ENCODE measurements around the gene M1AP.

M1AP gene, protein sequence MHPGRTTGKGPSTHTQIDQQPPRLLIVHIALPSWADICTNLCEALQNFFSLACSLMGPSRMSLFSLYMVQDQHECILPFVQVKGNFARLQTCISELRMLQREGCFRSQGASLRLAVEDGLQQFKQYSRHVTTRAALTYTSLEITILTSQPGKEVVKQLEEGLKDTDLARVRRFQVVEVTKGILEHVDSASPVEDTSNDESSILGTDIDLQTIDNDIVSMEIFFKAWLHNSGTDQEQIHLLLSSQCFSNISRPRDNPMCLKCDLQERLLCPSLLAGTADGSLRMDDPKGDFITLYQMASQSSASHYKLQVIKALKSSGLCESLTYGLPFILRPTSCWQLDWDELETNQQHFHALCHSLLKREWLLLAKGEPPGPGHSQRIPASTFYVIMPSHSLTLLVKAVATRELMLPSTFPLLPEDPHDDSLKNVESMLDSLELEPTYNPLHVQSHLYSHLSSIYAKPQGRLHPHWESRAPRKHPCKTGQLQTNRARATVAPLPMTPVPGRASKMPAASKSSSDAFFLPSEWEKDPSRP

DNA sequence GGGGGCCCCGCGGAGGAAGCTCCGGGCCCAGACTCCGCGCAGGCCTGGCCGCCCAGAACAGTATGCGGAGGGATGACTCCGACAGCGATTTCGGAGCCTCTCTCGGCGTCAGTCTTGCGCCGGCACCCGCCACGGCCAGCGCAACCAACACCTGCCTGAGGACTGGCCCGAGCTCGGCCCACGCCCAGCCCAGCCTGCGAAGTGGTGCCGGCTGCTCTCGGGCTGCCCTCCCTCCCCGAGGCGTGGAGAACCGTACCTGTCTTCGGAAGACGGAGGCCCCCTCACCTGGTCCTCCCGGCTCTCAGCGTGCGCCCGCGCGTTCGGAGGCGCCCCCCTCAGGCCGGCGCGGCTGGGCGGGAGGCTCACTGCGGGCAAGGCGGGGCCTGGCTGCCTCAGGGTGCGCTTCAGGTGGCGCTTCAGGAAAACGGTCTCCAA lies at the start of gene M1AP:
Gene M1AP (minus strand): TSS at position 322 of the 435 bp plus-strand sequence. CDS start 8,055 bp downstream, outside the sequence.
- DNase-seq (ENCODE audit: low spot score), result no peak

DNA sequence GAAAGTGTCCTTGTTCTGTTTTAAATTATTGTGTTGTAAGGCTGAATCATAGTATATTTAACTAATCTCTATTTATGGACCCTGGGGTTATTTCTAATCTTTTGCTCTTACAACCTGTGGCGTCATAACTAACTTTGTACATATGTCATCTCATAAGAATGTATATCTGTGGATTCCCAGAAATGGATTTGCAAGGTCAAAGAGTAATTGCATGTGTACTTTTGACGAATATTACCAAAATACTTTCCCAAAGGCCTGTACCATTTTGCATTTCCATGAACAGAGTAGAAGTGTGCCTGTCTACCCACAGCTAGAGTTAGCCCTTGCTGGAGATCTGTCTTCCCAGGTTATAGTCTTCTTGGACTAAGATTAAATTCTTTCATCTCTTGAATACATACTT lies 48.7 kb upstream of the M1AP start:
- DNase-seq (ENCODE audit: low spot score), result no peak

DNA sequence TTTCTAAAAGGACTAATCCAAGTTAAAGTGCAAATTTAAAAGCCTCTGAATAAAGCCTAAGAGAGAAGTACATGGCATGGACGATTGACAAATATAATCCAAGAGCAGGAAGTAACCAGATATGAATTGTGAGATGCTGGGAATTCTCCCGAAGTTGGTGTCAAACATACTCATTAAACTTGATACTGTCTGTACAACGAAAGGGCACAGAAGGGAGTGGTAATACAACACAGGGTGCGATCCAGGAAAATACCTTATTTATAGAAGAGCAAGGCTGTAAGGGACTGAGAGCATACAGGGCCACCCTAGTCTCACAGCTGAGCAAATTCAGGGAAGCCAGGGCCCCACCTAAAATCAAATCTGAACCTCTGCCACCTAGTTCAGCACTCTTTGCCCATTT lies 47.5 kb upstream of the M1AP start:
- no peak for DNase-seq (ENCODE audit: low spot score)

DNA sequence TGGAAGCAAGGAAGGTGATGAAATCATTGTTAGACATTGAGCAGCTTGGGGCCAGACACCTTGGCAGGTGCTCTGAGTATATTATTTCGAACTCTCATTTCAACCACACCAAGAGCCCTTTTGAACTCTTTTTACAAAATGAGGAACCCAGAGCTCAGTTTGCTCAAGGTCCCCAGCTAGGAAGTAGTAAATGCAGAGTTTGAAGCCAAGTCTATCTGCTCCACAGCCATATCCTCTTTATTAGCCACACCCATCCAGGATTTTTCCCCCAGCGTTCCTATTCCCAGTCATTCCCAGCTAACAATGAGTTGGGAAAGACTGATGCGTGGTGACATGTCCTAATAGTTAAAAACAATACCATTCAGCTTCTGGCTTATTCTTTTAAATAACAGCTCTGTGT lies 46.2 kb upstream of the M1AP start:
- DNase-seq (ENCODE audit: low spot score), result no peak

DNA sequence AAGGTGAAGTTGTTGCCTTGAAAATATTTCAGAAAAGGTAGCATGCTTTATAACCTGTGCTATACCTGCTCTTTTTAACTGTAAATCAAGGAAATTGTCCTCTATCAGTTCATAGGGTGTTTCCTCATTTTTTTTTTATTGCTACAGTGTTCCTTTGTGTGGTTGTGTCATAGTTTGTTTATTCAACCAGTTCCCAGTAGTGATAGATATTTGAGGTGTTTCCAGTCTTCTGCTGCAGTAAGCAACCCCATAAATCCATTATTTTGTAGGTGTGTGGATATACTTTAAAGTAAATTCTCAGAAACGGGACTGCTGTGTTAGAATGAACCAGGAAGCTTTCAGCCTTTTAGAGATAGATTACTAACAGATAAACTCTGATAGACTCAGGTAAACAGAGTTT lies 45.5 kb upstream of the M1AP start:
- DNase-seq (ENCODE audit: low spot score), result no peak

DNA sequence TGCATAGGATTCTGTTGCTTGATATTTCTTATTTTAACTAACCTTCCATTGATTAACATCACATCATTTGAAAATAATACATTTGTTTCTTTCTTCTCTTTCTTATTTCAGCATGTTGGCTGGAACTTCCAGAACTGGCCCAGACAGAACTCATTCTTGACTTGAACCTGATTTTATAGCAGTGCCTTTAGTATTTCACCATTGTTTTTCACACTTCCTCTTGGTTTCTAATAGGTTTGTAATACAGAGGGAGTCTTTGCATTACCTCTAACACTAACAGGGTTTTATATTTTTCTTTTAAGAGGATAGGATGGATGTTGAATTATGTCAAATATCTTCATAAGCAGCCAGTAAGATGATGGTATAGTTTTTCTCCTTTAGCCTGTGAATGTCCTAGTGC lies 45.1 kb upstream of the M1AP start:
- DNase-seq (ENCODE audit: low spot score), result no peak

DNA sequence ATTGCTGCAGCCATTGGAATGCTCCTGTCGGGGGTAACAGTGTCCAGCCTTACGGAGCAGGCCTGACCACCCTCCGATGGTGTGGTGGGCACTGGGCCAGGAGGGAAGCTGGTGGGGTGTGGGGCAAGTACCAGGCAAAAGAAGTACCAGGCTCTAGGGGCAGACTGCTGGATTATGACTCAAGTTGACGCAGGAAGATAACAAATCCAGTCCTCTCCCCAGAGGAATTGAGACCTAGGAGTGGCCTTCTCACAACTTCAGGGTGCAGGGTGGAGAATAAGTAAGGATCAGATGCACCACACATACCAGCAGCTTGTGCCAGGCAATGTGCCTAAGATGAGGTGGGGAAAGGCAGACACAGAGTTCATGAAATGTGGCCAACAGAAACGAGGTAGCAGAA lies 43.8 kb upstream of the M1AP start:
- no peak for DNase-seq (ENCODE audit: low spot score)

DNA sequence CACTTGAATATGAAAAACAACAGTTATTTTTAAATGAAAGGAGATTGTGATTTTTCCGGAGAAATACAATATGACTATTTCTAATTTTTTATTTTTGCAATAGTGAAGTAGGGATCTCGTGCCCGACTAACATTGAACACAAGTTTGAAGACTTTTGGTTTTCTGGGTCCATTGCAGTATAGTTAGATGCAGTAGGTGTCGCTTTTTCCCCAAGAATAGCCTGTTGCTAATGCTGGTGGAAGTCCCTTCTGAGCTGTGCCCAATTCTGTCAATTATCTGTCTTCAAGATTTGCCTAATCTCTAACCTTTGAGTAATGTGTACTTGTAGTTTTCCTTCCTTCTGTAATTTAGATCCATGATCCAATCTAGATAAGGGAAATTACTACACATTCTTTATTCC lies 42.4 kb upstream of the M1AP start:
- DNase-seq (ENCODE audit: low spot score), result peak; percentile 67

DNA sequence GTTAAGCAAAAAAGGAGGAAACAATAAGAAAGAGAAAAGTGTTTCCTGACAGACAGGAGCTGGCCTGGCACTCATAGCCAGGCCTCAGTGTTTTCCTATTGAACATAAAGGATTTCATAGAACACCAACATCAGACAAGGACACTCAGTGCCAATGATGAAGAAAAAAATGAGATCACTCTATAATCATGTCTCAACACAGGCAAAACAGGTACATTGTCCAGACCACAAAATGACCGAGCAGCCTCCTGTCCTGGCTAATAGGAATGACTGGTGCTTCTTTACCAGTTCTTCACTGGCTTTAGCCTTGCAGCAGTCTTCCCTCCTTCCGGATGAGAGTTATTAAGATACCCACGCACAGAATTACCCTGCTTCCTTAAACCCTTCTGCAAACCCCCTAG lies 41.5 kb upstream of the M1AP start:
- no peak for DNase-seq (ENCODE audit: low spot score)

DNA sequence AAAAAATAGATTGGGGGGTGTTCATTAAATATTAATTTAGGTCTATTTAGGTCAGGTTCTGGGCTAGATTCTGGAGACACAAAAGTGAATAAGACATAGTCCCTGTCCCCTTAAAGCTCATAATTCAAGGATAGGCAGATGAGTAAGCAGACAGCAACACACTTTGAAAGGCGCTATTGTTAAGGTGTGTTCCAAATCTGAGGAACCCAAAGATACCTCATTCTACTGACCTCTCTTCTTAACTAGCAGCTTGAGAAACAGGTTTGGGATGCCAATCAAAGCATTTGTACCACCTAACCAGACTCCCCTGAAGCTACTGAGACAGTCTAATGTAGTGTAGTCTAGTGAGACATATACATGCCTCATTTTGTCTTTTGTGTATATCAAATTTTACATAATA lies 40.8 kb upstream of the M1AP start:
- no peak for DNase-seq (ENCODE audit: low spot score)

DNA sequence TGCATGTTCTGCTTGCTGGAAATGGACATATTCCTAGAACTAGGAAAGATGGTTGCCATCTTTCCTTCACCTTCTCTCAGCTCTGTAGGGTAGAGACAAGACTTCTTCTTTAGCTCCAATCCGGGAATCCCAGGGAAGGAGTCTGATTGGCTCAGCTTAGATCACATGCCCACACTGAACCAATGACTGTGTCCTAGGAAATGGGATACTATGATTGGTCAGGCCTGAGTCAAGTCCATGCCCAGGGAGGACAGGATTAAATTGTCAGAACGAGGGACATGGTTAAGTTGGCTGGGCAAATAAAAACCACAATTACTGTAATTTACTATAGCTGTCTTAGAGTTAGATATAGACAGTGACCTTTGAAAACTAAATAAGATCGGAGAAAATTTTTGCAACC lies 37.3 kb upstream of the M1AP start:
- no peak for DNase-seq (ENCODE audit: low spot score)

DNA sequence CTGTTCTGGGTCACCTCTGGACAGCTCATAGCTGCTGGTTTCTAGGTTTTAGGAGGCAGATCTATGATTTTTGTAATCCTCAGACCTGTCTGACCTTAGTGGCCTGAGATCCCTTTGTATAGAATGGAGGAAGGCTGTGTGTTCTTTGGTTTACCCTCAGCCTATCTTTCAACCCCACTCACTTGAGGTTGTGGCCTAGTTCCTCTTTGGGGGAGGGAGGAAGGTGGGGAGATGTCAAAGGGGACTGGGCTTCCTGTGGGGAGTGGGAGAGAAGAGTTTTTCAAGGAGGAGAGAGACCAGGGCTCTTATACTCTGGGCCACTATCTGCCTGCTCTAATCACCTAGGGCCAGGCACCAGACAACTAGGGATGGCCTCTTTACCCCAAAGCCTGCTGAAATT lies 34.4 kb upstream of the M1AP start:
- no peak for DNase-seq (ENCODE audit: low spot score)

DNA sequence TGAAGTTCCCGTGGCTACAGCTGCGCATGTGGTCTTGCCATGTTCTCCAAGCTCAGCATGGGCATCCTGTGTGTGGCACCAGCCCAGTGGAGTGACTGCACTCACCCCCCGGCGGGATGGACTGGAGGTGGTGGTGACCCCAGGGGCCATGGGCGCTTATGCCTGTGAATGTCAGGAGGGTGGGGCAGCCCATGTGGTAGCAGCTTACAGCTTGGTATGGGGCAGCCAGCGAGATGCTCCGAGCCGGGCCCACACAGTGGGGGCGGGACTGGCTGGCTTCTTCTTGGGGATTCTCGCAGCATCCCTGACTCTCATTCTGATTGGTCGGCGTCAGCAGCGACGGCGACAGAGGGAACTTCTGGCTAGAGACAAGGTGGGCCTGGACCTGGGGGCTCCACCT lies 31.5 kb upstream of the M1AP start:
- no peak for DNase-seq (ENCODE audit: low spot score)

DNA sequence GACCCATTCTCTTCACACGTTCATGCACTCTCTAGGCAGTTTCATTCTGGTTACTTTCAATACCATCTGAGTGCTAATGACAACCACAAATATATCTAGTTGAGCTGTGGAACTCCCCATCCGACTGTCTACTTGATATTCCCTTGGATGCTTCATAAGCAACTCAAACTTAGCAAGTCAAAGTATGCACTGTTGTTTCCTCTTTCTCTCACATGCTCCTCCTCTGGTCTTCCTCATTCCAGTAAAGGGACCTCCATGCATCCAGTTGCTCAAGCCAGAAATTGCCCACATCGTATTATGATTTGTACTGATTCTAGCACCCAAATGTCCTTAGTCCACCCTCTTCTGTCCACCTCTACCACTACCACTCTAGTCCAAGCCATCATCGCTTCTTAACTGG lies 28.2 kb upstream of the M1AP start:
- no peak for DNase-seq (ENCODE audit: low spot score)

DNA sequence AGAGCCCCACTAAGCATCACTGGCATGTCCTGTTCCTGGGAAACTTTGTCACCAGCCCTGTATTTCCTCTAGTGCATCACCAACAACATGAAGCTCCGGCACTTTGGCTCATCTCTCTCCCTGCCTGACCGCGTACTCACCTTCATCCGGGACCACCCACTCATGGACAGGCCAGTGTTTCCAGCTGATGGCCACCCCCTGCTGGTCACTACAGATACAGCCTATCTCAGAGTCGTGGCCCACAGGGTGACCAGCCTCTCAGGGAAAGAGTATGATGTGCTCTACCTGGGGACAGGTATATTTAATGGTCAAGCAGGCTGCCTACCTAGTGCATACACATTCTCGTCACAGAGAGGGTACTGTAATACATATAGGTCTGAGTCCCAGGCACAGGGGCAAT lies 27.0 kb upstream of the M1AP start:
- DNase-seq (ENCODE audit: low spot score), result no peak

DNA sequence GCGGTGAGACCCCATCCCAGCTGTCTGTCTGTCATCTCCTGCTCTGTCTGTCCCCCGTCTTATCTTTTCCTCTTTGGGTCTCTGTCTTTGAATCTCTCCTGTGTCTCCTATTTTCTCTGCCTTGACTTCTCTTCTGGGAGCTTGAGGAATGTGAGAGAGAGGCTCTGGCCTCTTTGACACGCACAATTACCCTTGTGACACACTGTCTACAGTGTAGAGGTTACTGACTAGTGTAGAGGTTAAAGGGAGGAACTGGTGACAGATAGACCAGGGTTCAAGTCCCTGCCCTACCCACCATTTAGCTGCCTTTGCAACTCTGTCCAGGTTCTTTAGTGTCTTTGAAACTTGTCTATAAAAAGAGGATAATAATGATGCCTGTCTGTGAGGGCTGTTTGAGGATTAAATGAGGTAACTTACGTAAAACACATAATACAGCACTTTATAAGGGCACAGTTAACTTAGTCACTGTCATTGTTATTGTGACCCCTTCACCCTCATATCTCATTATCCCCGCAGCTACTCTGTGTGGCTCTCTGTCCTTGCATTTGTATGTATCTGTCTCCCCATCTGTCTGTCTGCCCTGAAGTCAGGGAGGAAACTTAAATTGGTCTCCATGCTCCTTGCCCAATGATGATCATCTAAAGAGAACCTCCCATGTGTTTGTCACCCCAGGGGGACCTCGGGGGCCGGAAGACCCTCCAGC lies 25.8 kb upstream of the M1AP start:
- no peak for DNase-seq (ENCODE audit: low spot score)

DNA sequence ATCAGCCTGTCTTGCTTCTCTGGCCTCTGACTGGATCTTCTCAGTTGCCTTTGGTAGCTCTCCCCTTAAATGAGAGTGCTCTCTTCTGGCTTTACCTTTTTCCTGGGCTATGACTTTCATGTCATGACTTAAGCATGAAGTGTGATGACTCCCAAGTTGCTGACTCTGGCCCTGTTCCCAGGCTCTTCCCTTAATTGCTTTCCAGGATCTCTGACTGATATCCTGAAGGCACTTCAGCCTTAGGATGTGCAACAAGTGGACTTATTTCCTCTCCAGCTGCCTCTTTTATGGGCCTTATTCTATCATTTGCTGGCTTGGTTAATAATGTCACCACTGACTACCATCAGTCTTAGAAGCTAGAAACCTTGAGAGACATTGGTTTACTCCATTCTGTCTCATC lies 23.3 kb upstream of the M1AP start:
- no peak for DNase-seq (ENCODE audit: low spot score)

DNA sequence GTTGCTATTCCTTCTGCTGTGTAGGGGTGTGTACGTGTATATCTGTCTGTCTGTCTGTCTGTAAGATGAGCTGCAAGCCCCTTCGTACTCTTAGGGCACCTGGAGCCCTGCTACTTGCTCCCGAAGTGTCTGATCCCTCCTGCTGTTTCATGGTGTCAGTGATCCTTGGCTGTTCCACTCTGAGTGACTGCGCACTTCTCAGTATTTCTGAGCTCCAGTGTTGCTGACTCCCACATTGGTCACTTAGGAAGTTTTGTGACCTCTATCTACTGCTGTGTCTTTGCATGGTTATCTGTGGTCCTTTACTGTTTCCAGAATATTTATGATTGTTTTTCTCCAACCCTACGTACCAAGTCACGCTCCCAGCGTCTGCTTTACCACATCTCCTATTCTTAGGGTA lies 22.1 kb upstream of the M1AP start:
- DNase-seq (ENCODE audit: low spot score), result no peak

DNA sequence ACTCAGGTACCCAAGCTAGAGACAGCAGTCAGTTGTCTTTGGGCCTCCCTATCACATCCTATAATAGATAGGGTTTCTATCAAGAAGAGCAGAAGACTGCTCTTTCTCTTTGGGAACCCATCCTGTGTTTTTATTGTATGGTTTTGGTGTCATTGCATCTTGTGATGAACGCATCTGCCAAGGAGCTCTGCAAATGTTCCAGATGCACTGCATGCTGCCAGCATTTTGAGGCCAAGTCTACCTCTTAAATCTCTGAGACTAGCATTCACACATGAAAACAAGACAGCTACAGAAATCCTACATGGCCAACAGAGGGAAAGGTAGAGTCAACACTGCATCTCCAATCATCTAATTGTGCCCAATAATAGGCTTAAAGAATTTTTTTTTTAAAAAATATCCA lies 20.0 kb upstream of the M1AP start:
- no peak for DNase-seq (ENCODE audit: low spot score)

DNA sequence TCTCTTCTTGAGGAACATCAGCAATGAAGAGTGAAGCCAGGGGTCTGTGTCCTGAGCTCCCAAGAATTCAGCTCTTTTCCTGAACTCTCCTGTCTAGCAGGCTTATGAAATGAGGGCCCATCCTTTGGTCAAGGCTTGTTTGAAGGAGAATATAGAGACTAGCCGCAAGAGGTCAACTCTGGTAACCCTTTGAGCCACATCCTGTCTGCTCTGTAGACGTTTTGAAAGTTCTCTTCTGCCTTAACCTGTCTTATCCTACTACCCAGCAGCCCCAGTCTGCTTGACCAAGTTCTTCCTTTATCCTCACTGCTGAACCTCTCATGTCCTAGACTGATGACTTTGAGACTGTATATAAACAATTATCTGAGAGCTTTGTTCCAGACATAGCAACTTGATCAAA lies 11.3 kb upstream of the M1AP start:
- DNase-seq (ENCODE audit: low spot score), result no peak

DNA sequence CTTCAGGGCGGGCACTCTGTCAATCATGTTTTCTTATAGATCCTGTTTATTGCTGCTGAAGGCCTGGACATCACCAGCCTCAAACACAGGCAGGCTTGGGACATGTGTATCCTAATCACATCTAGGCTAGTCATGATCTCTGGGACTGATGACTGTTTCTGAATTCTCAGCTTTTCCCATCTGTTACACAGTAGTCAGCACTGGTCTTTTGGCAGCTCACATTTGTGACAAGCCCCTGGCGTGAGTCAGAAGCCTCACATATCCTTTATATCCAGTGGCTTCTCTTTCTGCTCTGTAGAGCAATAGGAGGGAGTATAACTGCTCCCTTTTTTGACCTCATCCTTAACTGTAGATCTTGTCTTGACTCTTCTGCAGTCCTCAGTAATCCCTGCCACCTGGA lies 10.4 kb upstream of the M1AP start:
- DNase-seq (ENCODE audit: low spot score), result no peak

DNA sequence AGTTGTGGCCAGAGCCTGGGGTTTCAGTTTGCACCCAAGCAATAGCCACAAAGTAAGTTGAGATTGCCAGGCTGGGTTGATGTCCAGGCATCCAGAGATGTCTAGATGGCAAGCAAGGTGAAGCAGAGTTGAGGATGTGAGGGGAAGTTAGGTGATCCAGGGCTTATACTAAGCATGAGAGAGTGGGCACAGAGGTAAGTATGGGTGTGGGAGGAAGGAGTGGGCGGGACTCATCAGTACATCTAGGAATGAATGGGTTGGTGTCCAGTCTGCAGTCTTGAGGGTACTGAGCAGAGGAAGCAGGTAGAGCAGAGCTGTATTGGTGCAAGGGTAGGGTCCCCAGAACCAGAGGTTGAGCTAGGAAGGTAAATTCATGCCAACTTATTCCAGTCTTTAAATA lies 7.4 kb upstream of the M1AP start:
- no peak for DNase-seq (ENCODE audit: low spot score)

Measured in D341Med (cell line).